ENCODE measurements around the gene CHST13.

Gene CHST13, protein sequence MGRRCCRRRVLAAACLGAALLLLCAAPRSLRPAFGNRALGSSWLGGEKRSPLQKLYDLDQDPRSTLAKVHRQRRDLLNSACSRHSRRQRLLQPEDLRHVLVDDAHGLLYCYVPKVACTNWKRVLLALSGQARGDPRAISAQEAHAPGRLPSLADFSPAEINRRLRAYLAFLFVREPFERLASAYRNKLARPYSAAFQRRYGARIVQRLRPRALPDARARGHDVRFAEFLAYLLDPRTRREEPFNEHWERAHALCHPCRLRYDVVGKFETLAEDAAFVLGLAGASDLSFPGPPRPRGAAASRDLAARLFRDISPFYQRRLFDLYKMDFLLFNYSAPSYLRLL

DNA sequence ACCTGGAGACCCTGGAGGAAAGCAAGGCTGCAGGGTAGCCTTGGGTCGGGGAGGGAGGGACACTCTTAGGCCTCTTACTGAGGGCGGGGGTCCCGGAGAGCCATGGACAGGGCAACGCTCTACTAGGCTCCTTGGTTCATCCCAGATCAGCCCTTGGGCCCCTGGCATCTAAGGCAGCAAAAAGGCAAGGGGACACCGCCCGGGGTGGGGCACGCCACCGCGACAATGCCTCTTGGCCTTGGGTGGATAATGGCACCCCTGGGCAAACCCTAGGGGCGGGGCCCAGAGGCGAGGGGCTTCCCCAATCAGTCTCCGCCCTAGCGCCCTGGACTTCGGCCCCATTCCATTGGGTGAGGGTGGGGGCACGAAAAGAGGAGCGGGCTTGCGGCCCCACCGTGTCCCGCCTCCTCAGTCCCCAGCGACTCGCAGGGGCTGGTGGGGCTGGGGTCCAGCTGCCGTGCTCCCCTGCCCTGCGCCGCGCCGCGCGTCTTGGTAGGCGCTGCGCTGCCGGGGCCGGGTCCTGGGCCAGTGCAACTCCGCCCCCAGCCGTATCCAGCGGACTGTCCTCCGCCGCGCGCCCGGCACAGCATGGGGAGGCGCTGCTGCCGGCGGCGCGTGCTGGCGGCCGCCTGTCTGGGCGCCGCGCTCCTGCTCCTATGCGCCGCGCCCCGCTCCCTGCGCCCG lies at the start of gene CHST13:
Gene CHST13, plus strand, starts transcription at position 411 of the 684 bp plus-strand sequence. Its CDS starts 178 bp downstream, at position 589.
- TF ChIP-seq TAF1 (IDR thresholded peaks at IDR 0.05; ENCODE audit: low read depth): no peak
- TF ChIP-seq ZBTB7A (IDR thresholded peaks at IDR 0.05; ENCODE audit: low read depth): peak; percentile 65; the same call in 1 of the 2 replicates
- TF ChIP-seq, protein P1, sequence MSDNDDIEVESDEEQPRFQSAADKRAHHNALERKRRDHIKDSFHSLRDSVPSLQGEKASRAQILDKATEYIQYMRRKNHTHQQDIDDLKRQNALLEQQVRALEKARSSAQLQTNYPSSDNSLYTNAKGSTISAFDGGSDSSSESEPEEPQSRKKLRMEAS (IDR thresholded peaks at IDR 0.05): peak; percentile 44; the same call in 1 of the 2 replicates

DNA sequence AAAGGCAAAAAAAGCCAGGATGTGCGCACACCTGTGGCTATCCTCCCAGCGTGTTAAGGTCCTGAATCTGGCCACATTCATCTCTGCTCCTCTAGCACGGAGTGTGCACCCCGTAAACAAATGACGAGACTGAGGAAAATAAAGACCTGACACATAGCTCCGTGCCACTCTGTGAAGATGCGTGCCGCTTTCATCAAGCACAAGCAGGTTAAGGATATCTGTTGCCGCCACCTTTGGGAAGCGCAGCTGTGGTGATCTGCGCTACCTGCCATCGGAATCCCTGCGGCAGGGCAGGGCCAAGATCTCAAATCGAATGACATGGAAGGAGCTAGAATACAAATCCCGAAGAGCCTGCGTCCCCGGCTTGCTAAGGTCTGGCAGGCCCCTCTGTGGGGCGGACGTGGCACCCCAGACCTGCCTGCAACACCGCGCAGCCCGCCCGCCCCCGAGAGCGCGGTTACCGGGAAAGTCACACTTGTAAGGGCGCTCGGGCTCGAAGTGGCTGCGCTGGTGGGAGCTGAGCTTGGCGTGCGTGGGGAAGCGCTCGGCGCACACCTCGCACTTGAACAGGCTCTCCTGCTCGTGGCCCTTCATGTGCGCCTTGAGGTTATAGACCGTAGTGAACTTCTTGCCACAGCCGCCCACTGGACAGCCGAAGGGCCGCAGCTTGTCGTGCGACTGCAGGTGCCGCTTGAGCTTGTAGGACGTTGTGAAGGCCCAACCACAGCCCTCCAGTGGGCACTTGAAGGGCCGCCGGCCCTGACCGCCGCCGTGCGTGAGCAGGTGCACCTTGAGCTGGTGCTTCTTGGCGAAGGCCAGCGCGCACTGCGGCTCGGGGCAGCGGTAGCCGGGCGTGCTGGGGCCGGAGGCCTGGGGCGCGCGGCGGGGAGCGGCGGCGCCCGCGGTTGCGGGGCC lies 49.2 kb upstream of the CHST13 start:
- no peak for TF ChIP-seq NFIC (IDR thresholded peaks at IDR 0.05)
- TF ChIP-seq, protein P1 (IDR thresholded peaks at IDR 0.05): peak; percentile 23; the same call in 1 of the 2 replicates

DNA sequence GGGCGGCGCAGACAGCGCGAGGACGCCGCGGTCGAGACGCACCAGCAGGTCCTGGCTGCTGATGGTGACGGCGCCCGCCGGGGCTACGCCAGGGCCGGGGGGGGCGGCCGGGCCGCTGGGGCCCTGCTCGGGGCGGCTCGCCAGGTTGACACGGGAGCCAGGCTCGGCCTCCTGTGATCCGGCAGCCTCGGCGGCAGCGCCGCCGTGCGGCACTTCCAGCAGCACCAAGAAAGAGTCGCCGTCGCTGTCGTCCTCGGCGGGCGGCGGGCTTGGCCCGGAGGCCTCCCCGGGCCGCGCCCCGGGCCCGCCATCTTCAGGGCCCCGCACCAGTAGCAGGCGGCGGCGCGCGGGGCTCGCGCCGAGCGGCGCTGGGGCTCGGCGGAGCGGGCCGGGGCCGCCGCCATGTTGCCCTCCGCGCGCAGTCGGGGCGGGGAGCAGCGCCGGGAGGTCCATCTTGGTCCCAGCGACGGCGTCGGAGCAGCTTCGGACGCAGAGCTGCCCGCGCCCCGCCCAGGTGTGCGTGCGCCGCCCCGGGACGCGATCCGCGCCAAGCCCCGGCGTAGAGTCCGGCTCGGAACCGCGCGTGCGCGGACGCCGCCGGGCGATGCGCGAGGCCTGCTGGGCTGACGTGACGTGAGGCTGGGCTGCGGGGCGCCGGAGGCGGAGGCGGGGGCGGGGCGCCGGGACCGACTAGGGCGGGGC lies 48.4 kb upstream of the CHST13 start, which contains the start of gene ZXDC:
Gene ZXDC, minus strand, starts transcription at position 479 of the 702 bp plus-strand sequence. Its CDS starts 26 bp downstream, at position 453.
- no peak for TF ChIP-seq CREB1 (IDR thresholded peaks at IDR 0.05; ENCODE audit: low read depth)
- TF ChIP-seq, protein P2, sequence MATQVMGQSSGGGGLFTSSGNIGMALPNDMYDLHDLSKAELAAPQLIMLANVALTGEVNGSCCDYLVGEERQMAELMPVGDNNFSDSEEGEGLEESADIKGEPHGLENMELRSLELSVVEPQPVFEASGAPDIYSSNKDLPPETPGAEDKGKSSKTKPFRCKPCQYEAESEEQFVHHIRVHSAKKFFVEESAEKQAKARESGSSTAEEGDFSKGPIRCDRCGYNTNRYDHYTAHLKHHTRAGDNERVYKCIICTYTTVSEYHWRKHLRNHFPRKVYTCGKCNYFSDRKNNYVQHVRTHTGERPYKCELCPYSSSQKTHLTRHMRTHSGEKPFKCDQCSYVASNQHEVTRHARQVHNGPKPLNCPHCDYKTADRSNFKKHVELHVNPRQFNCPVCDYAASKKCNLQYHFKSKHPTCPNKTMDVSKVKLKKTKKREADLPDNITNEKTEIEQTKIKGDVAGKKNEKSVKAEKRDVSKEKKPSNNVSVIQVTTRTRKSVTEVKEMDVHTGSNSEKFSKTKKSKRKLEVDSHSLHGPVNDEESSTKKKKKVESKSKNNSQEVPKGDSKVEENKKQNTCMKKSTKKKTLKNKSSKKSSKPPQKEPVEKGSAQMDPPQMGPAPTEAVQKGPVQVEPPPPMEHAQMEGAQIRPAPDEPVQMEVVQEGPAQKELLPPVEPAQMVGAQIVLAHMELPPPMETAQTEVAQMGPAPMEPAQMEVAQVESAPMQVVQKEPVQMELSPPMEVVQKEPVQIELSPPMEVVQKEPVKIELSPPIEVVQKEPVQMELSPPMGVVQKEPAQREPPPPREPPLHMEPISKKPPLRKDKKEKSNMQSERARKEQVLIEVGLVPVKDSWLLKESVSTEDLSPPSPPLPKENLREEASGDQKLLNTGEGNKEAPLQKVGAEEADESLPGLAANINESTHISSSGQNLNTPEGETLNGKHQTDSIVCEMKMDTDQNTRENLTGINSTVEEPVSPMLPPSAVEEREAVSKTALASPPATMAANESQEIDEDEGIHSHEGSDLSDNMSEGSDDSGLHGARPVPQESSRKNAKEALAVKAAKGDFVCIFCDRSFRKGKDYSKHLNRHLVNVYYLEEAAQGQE (IDR thresholded peaks at IDR 0.05; ENCODE audit: low read depth): no peak; the same call in 1 of the 2 replicates
- TF ChIP-seq FOXM1 (IDR thresholded peaks at IDR 0.05; ENCODE audit: borderline replicate concordance, low read depth): no peak
- TF ChIP-seq ZBTB7A (IDR thresholded peaks at IDR 0.05; ENCODE audit: low read depth): no peak
- TF ChIP-seq, protein P1 (IDR thresholded peaks at IDR 0.05): no peak; the same call in 1 of the 2 replicates
- peak; percentile 91 for TF ChIP-seq YY1 (IDR thresholded peaks at IDR 0.05; ENCODE audit: low read depth)
- peak; percentile 6; the same call in 1 of the 2 replicates for TF ChIP-seq EGR1 (IDR thresholded peaks at IDR 0.05)
- peak; percentile 68; the same call in 1 of the 2 replicates for TF ChIP-seq TAF1 (IDR thresholded peaks at IDR 0.05; ENCODE audit: low read depth)

DNA sequence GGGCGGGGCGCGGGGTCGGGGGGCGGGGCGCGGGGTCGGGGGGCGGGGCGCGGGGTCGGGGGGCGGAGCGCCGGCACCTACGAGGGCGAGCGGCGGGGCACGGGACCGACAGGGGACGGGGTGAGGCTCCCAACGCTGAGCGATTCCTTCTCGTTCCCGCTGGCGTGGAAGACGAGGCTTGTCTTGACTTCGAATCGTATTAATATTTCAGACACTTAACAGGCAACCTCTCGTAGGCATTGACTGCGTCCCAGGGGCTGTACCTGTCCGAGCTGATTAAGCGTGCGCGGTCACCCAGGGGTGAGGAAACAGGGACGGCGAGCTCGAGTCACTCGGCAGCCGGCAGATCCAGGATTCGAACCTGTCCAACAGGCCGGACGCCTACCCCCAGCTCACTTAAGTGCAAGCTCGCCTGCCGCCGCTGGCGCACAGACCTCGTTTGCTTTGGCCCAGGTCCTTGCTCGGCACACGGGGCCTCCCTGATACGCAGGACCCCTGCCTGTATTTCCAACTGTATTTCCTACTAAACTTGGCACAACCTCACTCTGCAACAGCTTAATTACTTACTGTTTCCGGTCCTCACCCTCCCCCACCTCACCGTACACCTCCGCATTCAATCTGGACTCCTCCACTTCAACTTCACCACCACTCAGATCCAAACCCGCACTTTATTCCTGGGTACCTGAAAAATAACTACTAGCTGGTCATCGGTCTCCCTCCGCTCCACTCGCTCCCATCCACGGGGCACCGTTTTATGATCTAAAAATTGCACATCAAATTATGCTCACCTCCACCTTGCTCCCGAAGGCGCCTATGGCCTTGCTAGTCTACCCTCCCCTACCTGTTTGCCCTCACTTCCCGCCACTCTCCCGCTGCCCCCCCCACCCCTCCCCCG lies 47.5 kb upstream of the CHST13 start:
- TF ChIP-seq TAF1 (IDR thresholded peaks at IDR 0.05; ENCODE audit: low read depth) (peak; percentile 6; the same call in 1 of the 2 replicates), TCF12 (IDR thresholded peaks at IDR 0.05; ENCODE audit: low read depth) (0 out of 2 replicates have a peak, but pooled peaks have one; percentile 20)
- TF ChIP-seq, protein P2 (IDR thresholded peaks at IDR 0.05; ENCODE audit: low read depth): no peak

DNA sequence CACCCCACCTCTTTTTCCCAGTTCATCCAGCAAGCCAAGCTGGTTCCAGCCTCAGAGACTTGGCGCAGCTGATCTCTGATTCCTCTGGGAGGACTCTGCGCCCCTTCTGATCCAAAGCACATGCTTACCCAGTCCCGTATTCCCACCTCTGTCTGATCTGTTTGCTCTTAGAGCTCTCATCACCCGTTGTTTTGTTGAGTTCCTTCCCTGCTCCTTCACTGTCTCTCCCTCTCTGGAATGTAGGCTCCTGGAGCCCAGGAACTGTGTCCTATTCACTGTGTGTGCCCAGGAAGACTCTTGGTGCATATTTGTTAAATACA lies 46.9 kb upstream of the CHST13 start:
- TF ChIP-seq, protein P2 (IDR thresholded peaks at IDR 0.05; ENCODE audit: low read depth): no peak
- TF ChIP-seq RAD21 (IDR thresholded peaks at IDR 0.05; ENCODE audit: low read depth): no peak
- no peak for TF ChIP-seq CREB1 (IDR thresholded peaks at IDR 0.05; ENCODE audit: low read depth)
- no peak for TF ChIP-seq NFIC (IDR thresholded peaks at IDR 0.05)
- TF ChIP-seq, protein P3, sequence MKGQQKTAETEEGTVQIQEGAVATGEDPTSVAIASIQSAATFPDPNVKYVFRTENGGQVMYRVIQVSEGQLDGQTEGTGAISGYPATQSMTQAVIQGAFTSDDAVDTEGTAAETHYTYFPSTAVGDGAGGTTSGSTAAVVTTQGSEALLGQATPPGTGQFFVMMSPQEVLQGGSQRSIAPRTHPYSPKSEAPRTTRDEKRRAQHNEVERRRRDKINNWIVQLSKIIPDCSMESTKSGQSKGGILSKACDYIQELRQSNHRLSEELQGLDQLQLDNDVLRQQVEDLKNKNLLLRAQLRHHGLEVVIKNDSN (IDR thresholded peaks at IDR 0.05): no peak

Measured in Ishikawa (cell line).